ENCODE results near the gene KRT4. TPM values are rescaled to one million over a fixed set of nuclear protein-coding genes. Genes with fewer than 3 reads are reported as not detected.

The KRT4 gene
- total and polyA plus RNA-seq, 2 experiments from 2014 or later = not detected

DNA sequence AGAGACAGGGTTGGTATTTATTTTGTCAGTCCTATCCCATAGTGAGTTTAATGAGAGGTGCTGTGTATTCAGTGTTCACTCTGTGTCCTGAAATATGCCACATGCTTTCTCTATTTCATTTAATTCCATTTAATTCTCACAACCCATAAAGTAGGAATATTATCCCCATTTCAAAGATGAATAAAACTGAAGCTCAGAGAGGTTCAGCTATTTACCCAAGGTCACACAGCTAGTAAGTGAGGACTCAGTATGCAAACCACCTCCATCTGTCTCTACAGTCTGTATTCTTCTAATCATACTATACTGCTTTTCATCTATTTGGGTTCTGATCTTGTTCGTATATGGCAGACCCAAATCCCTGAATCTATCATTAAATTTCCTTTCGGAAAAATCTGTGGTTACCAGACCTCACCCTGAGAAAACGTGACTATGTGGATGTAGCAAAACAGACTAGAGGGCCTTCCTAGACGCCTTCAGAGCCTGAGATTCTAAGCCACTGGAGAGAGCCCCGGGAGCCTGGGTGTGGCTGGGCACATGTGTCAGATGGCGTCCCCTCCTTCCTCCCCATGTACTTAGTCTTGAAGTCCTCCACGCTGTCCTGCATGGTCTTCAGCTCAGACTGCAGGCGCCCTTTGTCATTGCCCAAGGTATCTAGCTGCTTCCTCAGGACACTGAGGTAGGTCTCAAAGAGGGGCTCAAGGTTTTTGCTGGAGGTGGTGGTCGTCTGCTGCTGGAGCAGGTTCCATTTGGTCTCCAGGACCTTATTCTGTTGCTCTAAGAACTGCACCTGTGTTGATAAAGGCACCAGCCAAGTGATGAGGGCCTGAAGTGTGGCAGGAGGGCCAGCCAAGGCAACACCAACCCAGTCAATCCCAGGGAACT lies 2.5 kb downstream of the KRT4 start (continued):
- TF ChIP-seq, protein P1, sequence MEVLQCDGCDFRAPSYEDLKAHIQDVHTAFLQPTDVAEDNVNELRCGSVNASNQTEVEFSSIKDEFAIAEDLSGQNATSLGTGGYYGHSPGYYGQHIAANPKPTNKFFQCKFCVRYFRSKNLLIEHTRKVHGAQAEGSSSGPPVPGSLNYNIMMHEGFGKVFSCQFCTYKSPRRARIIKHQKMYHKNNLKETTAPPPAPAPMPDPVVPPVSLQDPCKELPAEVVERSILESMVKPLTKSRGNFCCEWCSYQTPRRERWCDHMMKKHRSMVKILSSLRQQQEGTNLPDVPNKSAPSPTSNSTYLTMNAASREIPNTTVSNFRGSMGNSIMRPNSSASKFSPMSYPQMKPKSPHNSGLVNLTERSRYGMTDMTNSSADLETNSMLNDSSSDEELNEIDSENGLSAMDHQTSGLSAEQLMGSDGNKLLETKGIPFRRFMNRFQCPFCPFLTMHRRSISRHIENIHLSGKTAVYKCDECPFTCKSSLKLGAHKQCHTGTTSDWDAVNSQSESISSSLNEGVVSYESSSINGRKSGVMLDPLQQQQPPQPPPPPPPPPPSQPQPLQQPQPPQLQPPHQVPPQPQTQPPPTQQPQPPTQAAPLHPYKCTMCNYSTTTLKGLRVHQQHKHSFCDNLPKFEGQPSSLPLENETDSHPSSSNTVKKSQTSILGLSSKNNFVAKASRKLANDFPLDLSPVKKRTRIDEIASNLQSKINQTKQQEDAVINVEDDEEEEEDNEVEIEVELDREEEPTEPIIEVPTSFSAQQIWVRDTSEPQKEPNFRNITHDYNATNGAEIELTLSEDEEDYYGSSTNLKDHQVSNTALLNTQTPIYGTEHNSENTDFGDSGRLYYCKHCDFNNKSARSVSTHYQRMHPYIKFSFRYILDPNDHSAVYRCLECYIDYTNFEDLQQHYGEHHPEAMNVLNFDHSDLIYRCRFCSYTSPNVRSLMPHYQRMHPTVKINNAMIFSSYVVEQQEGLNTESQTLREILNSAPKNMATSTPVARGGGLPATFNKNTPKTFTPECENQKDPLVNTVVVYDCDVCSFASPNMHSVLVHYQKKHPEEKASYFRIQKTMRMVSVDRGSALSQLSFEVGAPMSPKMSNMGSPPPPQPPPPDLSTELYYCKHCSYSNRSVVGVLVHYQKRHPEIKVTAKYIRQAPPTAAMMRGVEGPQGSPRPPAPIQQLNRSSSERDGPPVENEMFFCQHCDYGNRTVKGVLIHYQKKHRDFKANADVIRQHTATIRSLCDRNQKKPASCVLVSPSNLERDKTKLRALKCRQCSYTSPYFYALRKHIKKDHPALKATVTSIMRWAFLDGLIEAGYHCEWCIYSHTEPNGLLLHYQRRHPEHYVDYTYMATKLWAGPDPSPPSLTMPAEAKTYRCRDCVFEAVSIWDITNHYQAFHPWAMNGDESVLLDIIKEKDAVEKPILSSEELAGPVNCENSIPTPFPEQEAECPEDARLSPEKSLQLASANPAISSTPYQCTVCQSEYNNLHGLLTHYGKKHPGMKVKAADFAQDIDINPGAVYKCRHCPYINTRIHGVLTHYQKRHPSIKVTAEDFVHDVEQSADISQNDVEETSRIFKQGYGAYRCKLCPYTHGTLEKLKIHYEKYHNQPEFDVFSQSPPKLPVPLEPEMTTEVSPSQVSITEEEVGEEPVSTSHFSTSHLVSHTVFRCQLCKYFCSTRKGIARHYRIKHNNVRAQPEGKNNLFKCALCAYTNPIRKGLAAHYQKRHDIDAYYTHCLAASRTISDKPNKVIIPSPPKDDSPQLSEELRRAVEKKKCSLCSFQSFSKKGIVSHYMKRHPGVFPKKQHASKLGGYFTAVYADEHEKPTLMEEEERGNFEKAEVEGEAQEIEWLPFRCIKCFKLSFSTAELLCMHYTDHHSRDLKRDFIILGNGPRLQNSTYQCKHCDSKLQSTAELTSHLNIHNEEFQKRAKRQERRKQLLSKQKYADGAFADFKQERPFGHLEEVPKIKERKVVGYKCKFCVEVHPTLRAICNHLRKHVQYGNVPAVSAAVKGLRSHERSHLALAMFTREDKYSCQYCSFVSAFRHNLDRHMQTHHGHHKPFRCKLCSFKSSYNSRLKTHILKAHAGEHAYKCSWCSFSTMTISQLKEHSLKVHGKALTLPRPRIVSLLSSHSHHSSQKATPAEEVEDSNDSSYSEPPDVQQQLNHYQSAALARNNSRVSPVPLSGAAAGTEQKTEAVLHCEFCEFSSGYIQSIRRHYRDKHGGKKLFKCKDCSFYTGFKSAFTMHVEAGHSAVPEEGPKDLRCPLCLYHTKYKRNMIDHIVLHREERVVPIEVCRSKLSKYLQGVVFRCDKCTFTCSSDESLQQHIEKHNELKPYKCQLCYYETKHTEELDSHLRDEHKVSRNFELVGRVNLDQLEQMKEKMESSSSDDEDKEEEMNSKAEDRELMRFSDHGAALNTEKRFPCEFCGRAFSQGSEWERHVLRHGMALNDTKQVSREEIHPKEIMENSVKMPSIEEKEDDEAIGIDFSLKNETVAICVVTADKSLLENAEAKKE (CRISPR knock-in tag; IDR thresholded peaks at IDR 0.05) = no peak

- H3K4me3 ChIP-seq = no peak overlapping the region
- no peaks in the 10 kb centered on the region for H3K36me3 Mint-ChIP-seq (ENCODE audit: low read depth)
- H2AFZ ChIP-seq = no peak overlapping the region
- no peaks in the 10 kb centered on the region for H3K79me2 ChIP-seq (replicated peaks; ENCODE audit: insufficient read depth)
- H3K4me1 ChIP-seq (ENCODE audit: insufficient read depth) = no peaks in the 10 kb centered on the region
- H3K36me3 ChIP-seq (ENCODE audit: insufficient read depth) = no peaks in the 10 kb centered on the region
- no peak overlapping the region for H3K27ac ChIP-seq (ENCODE audit: low read depth)
- H3K4me2 ChIP-seq = no peak overlapping the region
- no peak for DNase-seq (ENCODE audit: low spot score)
- H3K9me2 ChIP-seq (ENCODE audit: insufficient read depth) = peaks cover 15% of the 10 kb centered on the region
- H3K9me3 Mint-ChIP-seq = no peaks in the 10 kb centered on the region
- no peak overlapping the region for H3K4me3 Mint-ChIP-seq
- H4K20me1 ChIP-seq (replicated peaks; ENCODE audit: insufficient read depth) = no peaks in the 10 kb centered on the region
- H3K4me1 Mint-ChIP-seq = peaks cover 3% of the 10 kb centered on the region; the same call in 2 of the 3 replicates
- no peaks in the 10 kb centered on the region for H3F3A ChIP-seq (replicated peaks; ENCODE audit: low read depth)
- H3K27ac Mint-ChIP-seq = no peak overlapping the region
- peaks cover 5% of the 10 kb centered on the region for H3K27me3 Mint-ChIP-seq (ENCODE audit: insufficient read depth, low read depth, poor library complexity)
- no peak for ATAC-seq
- no peaks in the 10 kb centered on the region for H3K27me3 ChIP-seq (ENCODE audit: insufficient read depth)
- TF ChIP-seq EZH2phosphoT487 (IDR thresholded peaks at IDR 0.05; ENCODE audit: unreplicated experiment) (no peak), ZNF114 (CRISPR knock-in tag; IDR thresholded peaks at IDR 0.05) (no peak), ZNF331 (CRISPR knock-in tag; IDR thresholded peaks at IDR 0.05; ENCODE audit: low read depth) (no peak), EZH2 (IDR thresholded peaks at IDR 0.05; ENCODE audit: low read depth, unreplicated experiment) (no peak), POLR2AphosphoS5 (IDR thresholded peaks at IDR 0.05; ENCODE audit: low read depth) (no peak), STAT1 (IDR thresholded peaks at IDR 0.05; ENCODE audit: unreplicated experiment) (no peak), JUNB (IDR thresholded peaks at IDR 0.05; ENCODE audit: unreplicated experiment) (no peak), REST (IDR thresholded peaks at IDR 0.05; ENCODE audit: unreplicated experiment) (no peak)
- TF ChIP-seq, protein P2, sequence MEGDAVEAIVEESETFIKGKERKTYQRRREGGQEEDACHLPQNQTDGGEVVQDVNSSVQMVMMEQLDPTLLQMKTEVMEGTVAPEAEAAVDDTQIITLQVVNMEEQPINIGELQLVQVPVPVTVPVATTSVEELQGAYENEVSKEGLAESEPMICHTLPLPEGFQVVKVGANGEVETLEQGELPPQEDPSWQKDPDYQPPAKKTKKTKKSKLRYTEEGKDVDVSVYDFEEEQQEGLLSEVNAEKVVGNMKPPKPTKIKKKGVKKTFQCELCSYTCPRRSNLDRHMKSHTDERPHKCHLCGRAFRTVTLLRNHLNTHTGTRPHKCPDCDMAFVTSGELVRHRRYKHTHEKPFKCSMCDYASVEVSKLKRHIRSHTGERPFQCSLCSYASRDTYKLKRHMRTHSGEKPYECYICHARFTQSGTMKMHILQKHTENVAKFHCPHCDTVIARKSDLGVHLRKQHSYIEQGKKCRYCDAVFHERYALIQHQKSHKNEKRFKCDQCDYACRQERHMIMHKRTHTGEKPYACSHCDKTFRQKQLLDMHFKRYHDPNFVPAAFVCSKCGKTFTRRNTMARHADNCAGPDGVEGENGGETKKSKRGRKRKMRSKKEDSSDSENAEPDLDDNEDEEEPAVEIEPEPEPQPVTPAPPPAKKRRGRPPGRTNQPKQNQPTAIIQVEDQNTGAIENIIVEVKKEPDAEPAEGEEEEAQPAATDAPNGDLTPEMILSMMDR (conservative IDR thresholded peaks at IDR 0.05; ENCODE audit: low read depth in 2 of 2) = no peak
- TF ChIP-seq, protein P3, sequence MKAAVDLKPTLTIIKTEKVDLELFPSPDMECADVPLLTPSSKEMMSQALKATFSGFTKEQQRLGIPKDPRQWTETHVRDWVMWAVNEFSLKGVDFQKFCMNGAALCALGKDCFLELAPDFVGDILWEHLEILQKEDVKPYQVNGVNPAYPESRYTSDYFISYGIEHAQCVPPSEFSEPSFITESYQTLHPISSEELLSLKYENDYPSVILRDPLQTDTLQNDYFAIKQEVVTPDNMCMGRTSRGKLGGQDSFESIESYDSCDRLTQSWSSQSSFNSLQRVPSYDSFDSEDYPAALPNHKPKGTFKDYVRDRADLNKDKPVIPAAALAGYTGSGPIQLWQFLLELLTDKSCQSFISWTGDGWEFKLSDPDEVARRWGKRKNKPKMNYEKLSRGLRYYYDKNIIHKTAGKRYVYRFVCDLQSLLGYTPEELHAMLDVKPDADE (IDR thresholded peaks at IDR 0.05) = no peak
These were observed 3.4 kb downstream of the KRT4 start for GRCh38 chr12:52810554-52810953.
